HFFc6 (cell line): ENCODE data around the gene PFN4. TPM values are rescaled to one million over a fixed set of nuclear protein-coding genes. Genes with fewer than 3 reads are reported as not detected.
A peak's percentile ranks its signal among the peaks of the same experiment; 100 is the strongest.

Experiments
- DNase-seq: peaks from one replicate; pipeline ENCODE4 v3.0.0-alpha.2; 2018
- H3K27ac Mint-ChIP-seq: 2 replicates; pipeline ENCODE4 v1.8.0; 2020; ENCODE audit warnings: mild to moderate bottlenecking, mixed read lengths
- H3K27me3 Mint-ChIP-seq: 2 replicates; pipeline ENCODE4 v1.8.0; 2021; ENCODE audit warnings: mild to moderate bottlenecking, moderate library complexity, mixed read lengths; ENCODE audit not compliant: insufficient read depth
- H3K36me3 Mint-ChIP-seq: 2 replicates; pipeline ENCODE4 v1.8.0; 2021; ENCODE audit warnings: low read depth, mixed read lengths
- H3K4me1 Mint-ChIP-seq: 2 replicates; pipeline ENCODE4 v1.8.0; 2020; ENCODE audit warnings: low read depth, mixed read lengths
- H3K4me3 Mint-ChIP-seq: 2 replicates; pipeline ENCODE4 v1.8.0; 2020; ENCODE audit warnings: mild to moderate bottlenecking, moderate library complexity, mixed read lengths
- H3K9me3 Mint-ChIP-seq: 2 replicates; pipeline ENCODE4 v1.8.0; 2020; ENCODE audit warnings: mild to moderate bottlenecking, mixed read lengths
- total RNA-seq, 6 experiments: library from RNA; stranded (reverse); fragmentation: NEBNext Ultra II Directional; extraction: Animal tissue kit (Norgen Biotek cat#: 25700); gene quantifications; 2 replicates in 1 of 6; 3 replicates in 5 of 6; pipeline ENCODE4 v1.2.3, GENCODE V29; 2021
- TF ChIP-seq, protein P1 (sequence below): fragments of 200-600 bp; sonication (generic); IDR thresholded peaks from 2 replicates; pipeline ENCODE4 v1.5.0; 2021; ENCODE audit warnings: antibody characterized with exemption, mild to moderate bottlenecking

Gene PFN4
- total RNA-seq, 6 experiments from 2014 or later, result 0.64 to 1.1 (median 0.90) TPM

DNA sequence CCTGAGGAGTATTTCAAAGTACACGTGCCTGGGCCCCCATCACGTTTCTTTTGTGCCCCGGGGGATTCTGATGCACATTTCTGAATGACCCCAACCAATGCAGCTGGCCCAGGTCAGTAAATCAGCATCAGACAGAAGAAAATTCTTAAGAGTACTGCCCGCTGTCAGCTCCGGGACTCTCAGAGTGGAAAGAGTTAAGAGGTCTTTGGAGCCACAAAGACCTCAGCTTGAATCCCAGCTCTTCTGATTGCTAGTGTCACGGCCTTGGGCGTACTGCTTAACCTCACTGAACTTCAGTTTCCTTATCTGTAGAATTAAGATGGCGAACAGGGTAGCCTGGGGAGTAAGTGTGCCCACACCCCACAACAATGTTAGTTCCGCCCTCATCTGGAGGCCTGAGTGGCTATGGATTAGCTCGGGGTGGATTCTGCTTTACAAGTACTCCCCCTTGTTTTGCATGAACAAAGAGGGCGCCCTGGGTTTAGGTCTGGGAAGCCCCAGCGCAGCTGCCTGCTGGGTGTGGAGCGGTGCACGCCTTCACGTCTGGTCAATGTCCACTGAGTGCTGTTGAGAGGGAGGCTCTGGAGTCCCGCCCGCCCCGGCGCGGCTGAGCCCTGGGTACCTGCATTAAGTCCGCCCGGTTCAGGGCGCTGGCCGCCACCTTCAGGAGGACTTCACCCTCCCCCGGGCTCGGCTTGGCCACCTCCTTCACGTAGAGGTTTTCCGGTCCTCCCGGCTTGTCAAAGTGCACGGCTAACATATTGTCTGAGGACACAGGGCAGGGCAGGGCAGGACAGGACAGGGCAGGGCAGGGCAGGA is 39.4 kb downstream of the PFN4 start:
- Mint-ChIP-seq H3K9me3 (no peaks in the 10 kb centered on the region), H3K27me3 (no peaks in the 10 kb centered on the region; the same call in none of the 2 replicates), H3K36me3 (peaks cover 21% of the 10 kb centered on the region), H3K4me3 (peak overlapping the region; percentile 95), H3K27ac (peak overlapping the region; percentile 95), H3K4me1 (peaks cover 39% of the 10 kb centered on the region)
- peak; percentile 64 for DNase-seq
- TF ChIP-seq, protein P1, sequence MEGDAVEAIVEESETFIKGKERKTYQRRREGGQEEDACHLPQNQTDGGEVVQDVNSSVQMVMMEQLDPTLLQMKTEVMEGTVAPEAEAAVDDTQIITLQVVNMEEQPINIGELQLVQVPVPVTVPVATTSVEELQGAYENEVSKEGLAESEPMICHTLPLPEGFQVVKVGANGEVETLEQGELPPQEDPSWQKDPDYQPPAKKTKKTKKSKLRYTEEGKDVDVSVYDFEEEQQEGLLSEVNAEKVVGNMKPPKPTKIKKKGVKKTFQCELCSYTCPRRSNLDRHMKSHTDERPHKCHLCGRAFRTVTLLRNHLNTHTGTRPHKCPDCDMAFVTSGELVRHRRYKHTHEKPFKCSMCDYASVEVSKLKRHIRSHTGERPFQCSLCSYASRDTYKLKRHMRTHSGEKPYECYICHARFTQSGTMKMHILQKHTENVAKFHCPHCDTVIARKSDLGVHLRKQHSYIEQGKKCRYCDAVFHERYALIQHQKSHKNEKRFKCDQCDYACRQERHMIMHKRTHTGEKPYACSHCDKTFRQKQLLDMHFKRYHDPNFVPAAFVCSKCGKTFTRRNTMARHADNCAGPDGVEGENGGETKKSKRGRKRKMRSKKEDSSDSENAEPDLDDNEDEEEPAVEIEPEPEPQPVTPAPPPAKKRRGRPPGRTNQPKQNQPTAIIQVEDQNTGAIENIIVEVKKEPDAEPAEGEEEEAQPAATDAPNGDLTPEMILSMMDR, result no peak

DNA sequence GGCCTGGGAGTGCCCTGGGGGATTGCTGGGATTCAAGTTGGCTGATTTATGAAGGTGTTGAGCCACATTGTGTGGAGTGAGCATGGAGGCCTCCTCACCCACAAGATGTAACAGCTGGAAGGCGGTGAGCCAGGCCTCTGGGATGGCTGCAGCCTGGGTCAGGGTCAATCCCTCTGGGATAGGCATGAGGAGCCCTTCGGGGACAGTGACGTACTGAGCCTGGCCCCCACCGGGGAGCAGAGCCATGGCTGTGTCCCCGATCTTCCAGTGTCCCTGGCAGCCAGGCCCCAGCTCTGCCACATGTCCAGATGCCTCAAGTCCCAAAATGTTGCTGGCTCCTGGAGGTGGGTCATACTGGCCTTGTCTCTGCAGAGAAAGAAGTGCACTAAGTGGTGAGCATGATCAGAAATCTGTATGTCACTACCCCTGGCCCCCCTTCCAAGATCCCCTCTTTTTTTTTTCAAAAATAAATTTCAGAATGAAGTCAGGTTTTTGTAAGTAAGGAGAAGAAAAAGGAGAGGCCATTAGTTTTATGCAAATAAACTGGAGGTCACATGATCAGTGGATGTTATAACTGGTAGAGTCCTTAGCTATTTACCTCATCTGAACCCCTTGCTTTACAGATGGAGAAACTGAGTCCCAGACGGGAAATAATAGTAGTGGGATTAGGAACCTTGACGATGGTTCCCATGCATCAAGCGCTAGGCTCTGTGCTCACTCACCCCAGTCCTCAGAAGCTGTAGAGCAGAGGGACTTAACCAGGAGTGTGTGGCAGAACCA is 40.2 kb downstream of the PFN4 start:
- Mint-ChIP-seq H3K4me3 (peak overlapping the region; percentile 95), H3K9me3 (no peaks in the 10 kb centered on the region), H3K27ac (peak overlapping the region; percentile 95), H3K36me3 (peaks cover 21% of the 10 kb centered on the region), H3K4me1 (peaks cover 42% of the 10 kb centered on the region), H3K27me3 (no peaks in the 10 kb centered on the region; the same call in none of the 2 replicates)
- DNase-seq, result no peak
- TF ChIP-seq, protein P1, result no peak

DNA sequence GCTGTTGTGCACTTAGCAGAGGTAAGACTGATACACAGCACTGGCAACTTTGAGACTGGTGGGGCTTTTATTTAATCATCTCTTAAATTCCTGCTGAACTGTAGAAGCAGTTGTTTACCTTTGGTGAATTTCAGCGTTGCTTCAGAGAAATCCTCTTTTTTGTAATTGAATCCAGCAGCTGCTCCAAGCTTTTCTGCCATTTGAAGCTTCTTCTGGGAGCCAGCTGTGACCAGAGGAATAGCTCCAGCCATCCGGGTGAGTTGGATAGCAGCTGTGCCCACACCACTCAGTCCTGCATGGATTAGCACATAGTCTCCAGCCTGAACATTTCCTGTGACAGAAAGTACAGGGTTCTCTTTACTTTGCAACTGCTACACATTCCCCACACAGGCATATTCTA is 42.4 kb downstream of the PFN4 start:
- H3K27me3 Mint-ChIP-seq, result no peaks in the 10 kb centered on the region; the same call in none of the 2 replicates
- no peak overlapping the region for H3K27ac Mint-ChIP-seq
- H3K4me1 Mint-ChIP-seq, result peaks cover 49% of the 10 kb centered on the region
- no peaks in the 10 kb centered on the region for H3K9me3 Mint-ChIP-seq
- H3K4me3 Mint-ChIP-seq, result no peak overlapping the region
- TF ChIP-seq, protein P1, result no peak
- peaks cover 21% of the 10 kb centered on the region for H3K36me3 Mint-ChIP-seq
- no peak for DNase-seq

DNA sequence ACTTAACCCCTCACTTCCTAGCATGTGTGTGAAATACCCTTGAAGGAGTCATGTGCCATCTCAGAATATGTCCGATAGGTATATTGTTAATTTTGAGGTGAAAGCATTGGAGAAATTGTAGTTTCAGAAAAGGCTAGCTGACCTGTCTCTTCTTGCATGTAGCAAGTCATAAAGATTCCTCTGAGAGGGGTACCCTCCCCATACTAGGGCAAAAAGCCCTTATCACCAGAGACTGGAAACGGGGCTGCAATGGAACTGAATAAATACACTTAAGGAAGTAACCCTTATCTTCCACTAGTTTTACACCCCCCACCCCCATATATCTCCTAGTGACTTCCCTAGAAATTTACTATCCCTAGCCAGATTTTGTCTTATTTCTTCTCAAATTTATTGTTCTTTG is 45.3 kb downstream of the PFN4 start:
- Mint-ChIP-seq H3K4me1 (peaks cover 52% of the 10 kb centered on the region), H3K4me3 (peak overlapping the region; percentile 97), H3K36me3 (peaks cover 35% of the 10 kb centered on the region), H3K9me3 (no peaks in the 10 kb centered on the region), H3K27me3 (no peaks in the 10 kb centered on the region; the same call in 1 of the 2 replicates), H3K27ac (peak overlapping the region; percentile 92)
- no peak for DNase-seq
- TF ChIP-seq, protein P1, result no peak

DNA sequence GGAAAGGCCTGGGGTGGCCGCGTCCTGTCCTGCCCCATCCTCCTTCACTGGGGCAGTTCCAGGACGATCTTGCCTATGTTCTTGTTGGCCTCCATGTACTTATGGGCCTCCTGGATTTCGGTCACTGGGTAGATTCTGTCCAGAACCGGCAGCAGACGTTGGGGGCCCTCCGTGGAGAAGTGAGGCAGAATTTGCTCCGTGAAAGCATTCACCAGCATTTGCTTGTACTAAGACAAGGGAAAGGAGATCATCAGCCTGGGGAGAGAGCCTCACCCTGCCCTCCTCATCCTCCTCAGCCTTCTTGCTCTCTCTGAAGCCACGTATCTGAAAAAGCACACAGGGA is 45.6 kb downstream of the PFN4 start:
- no peak for DNase-seq
- H3K4me3 Mint-ChIP-seq, result peak overlapping the region; percentile 97
- peak overlapping the region; percentile 92 for H3K27ac Mint-ChIP-seq

More for the DNA sequence above, 45.6 kb downstream of the PFN4 start:
- Mint-ChIP-seq H3K9me3 (no peaks in the 10 kb centered on the region), H3K36me3 (peaks cover 36% of the 10 kb centered on the region), H3K27me3 (no peaks in the 10 kb centered on the region; the same call in 1 of the 2 replicates), H3K4me1 (peaks cover 48% of the 10 kb centered on the region)
- TF ChIP-seq, protein P1, result no peak
